Stimulated activated CD4-positive, alpha-beta T cell treated with anti-CD3 and anti-CD28 coated beads, Interleukin-15, amount 100 ng/mL, for 48 hours (primary cell): Measurements from ENCODE around the gene TRABD2B.

Experiments used
- DNase-seq, 2 donors: peaks; one replicate each; pipeline ENCODE4 v3.0.0-alpha.2; 2020; ENCODE audit warnings: low read depth in 2 of 2

The TRABD2B gene

GRCh38 chr1:47992720-47993415, 4.3 kb downstream of the TRABD2B start:
- no peak for DNase-seq

- DNase-seq, result no peak
Observed at GRCh38 chr1:47991673-47992072, 5.5 kb downstream of the TRABD2B start.

GRCh38 chr1:47991187-47991586, 6.0 kb downstream of the TRABD2B start:
- no peak for DNase-seq

- no peak for DNase-seq
Observed at GRCh38 chr1:47990286-47990685, 6.9 kb downstream of the TRABD2B start.

- no peak for DNase-seq
Observed at GRCh38 chr1:47987601-47988000, 9.6 kb downstream of the TRABD2B start.

GRCh38 chr1:47986761-47987200, 10.4 kb downstream of the TRABD2B start:
- DNase-seq, result no peak

GRCh38 chr1:47985018-47985417, 12.2 kb downstream of the TRABD2B start:
- DNase-seq, result no peak

- no peak for DNase-seq
Observed at GRCh38 chr1:47984175-47984789, 12.9 kb downstream of the TRABD2B start.

GRCh38 chr1:47983691-47984090, 13.5 kb downstream of the TRABD2B start:
- DNase-seq, result no peak

GRCh38 chr1:47981667-47982350, 15.4 kb downstream of the TRABD2B start:
- no peak for DNase-seq

GRCh38 chr1:47980501-47980900, 16.7 kb downstream of the TRABD2B start:
- no peak for DNase-seq

GRCh38 chr1:47979724-47980123, 17.5 kb downstream of the TRABD2B start:
- DNase-seq, result no peak

- DNase-seq, result no peak
Observed at GRCh38 chr1:47978486-47978885, 18.7 kb downstream of the TRABD2B start.

- no peak for DNase-seq
Observed at GRCh38 chr1:47976728-47977127, 20.5 kb downstream of the TRABD2B start.

GRCh38 chr1:47976267-47976666, 20.9 kb downstream of the TRABD2B start:
- DNase-seq, result no peak

- no peak for DNase-seq
Observed at GRCh38 chr1:47975302-47975921, 21.8 kb downstream of the TRABD2B start.

GRCh38 chr1:47972864-47973432, 24.2 kb downstream of the TRABD2B start:
- no peak for DNase-seq

GRCh38 chr1:47971385-47972160, 25.6 kb downstream of the TRABD2B start:
- DNase-seq, result no peak

GRCh38 chr1:47970882-47971281, 26.3 kb downstream of the TRABD2B start:
- DNase-seq, result no peak

- DNase-seq, result no peak
Observed at GRCh38 chr1:47969478-47969877, 27.7 kb downstream of the TRABD2B start.

- no peak for DNase-seq
Observed at GRCh38 chr1:47968556-47968888, 28.7 kb downstream of the TRABD2B start.
